ENCODE data around the gene FAM124B.

GRCh38 chr2:224395620-224396390 lies 6.1 kb downstream of the FAM124B start:
- TF ChIP-seq CTCF (IDR thresholded peaks at IDR 0.05) (no peak), ZFX (IDR thresholded peaks at IDR 0.05; ENCODE audit: borderline replicate concordance) (no peak)

All from 22Rv1 (cell line).